ENCODE results near the gene BAG5. TPM values are rescaled to one million over a fixed set of nuclear protein-coding genes. Genes with fewer than 3 reads are reported as not detected.
A peak's percentile ranks its signal among the peaks of the same experiment; 100 is the strongest.

The BAG5 gene
- total RNA-seq, 1 experiment from 2014 or later: 32.6 TPM

- peaks cover 10% of the 10 kb centered on the region for H3K4me1 ChIP-seq (ENCODE audit: low read length)
- no peaks in the 10 kb centered on the region for H3K9me3 ChIP-seq (ENCODE audit: low read length)
- no peak overlapping the region for H3K27ac ChIP-seq (ENCODE audit: low read length)
- H3K79me2 ChIP-seq (ENCODE audit: low read length): no peaks in the 10 kb centered on the region
- no peak for DNase-seq
- H2AFZ ChIP-seq (ENCODE audit: low read length): no peak overlapping the region
- no peak overlapping the region for H3K4me2 ChIP-seq (ENCODE audit: low read depth, low read length, poor library complexity, severe bottlenecking)
- H3K9me2 ChIP-seq (replicated peaks; ENCODE audit: insufficient read depth, low read length): no peaks in the 10 kb centered on the region
- no peak overlapping the region for H3K9ac ChIP-seq (ENCODE audit: low read length)
- H4K20me1 ChIP-seq (ENCODE audit: insufficient read depth, low read depth, low read length): peaks cover 37% of the 10 kb centered on the region; the same call in 1 of the 2 replicates
- H3K36me3 ChIP-seq (ENCODE audit: insufficient read depth, low read length): no peaks in the 10 kb centered on the region
- H3K27me3 ChIP-seq (ENCODE audit: low read length): no peaks in the 10 kb centered on the region
- H3K4me3 ChIP-seq (ENCODE audit: low read length): no peak overlapping the region
These were observed 20.5 kb downstream of the BAG5 start for GRCh38 chr14:103541709-103542604.

- Histone ChIP-seq H3K4me2 (ENCODE audit: low read depth, low read length, poor library complexity, severe bottlenecking) (no peak overlapping the region), H3K27ac (ENCODE audit: low read length) (no peak overlapping the region), H3K79me2 (ENCODE audit: low read length) (no peaks in the 10 kb centered on the region), H3K27me3 (ENCODE audit: low read length) (no peaks in the 10 kb centered on the region), H3K4me3 (ENCODE audit: low read length) (no peak overlapping the region), H3K36me3 (ENCODE audit: insufficient read depth, low read length) (no peaks in the 10 kb centered on the region), H3K9me2 (replicated peaks; ENCODE audit: insufficient read depth, low read length) (no peaks in the 10 kb centered on the region), H3K9ac (ENCODE audit: low read length) (no peak overlapping the region), H3K9me3 (ENCODE audit: low read length) (no peaks in the 10 kb centered on the region), H3K4me1 (ENCODE audit: low read length) (peaks cover 10% of the 10 kb centered on the region), H4K20me1 (ENCODE audit: insufficient read depth, low read depth, low read length) (peaks cover 35% of the 10 kb centered on the region; the same call in 1 of the 2 replicates), H2AFZ (ENCODE audit: low read length) (no peak overlapping the region)
- no peak for DNase-seq
These were observed 21.4 kb downstream of the BAG5 start for GRCh38 chr14:103540821-103541708.

GRCh38 chr14:103539056-103539825 is 23.2 kb downstream of the BAG5 start:
- Histone ChIP-seq H3K79me2 (ENCODE audit: low read length) (no peaks in the 10 kb centered on the region), H3K9me2 (replicated peaks; ENCODE audit: insufficient read depth, low read length) (no peaks in the 10 kb centered on the region), H3K4me1 (ENCODE audit: low read length) (peaks cover 10% of the 10 kb centered on the region), H3K4me3 (ENCODE audit: low read length) (no peak overlapping the region), H3K4me2 (ENCODE audit: low read depth, low read length, poor library complexity, severe bottlenecking) (no peak overlapping the region), H3K9ac (ENCODE audit: low read length) (no peak overlapping the region), H2AFZ (ENCODE audit: low read length) (no peak overlapping the region), H4K20me1 (ENCODE audit: insufficient read depth, low read depth, low read length) (peaks cover 30% of the 10 kb centered on the region; the same call in 1 of the 2 replicates), H3K36me3 (ENCODE audit: insufficient read depth, low read length) (no peaks in the 10 kb centered on the region), H3K27me3 (ENCODE audit: low read length) (no peaks in the 10 kb centered on the region), H3K27ac (ENCODE audit: low read length) (no peak overlapping the region), H3K9me3 (ENCODE audit: low read length) (no peaks in the 10 kb centered on the region)
- DNase-seq: peak; percentile 80

- Histone ChIP-seq H2AFZ (ENCODE audit: low read length) (no peak overlapping the region), H3K4me2 (ENCODE audit: low read depth, low read length, poor library complexity, severe bottlenecking) (no peak overlapping the region), H3K4me3 (ENCODE audit: low read length) (no peak overlapping the region), H3K79me2 (ENCODE audit: low read length) (no peaks in the 10 kb centered on the region), H4K20me1 (ENCODE audit: insufficient read depth, low read depth, low read length) (peaks cover 30% of the 10 kb centered on the region; the same call in 1 of the 2 replicates), H3K9ac (ENCODE audit: low read length) (no peak overlapping the region), H3K27ac (ENCODE audit: low read length) (no peak overlapping the region), H3K36me3 (ENCODE audit: insufficient read depth, low read length) (no peaks in the 10 kb centered on the region), H3K9me3 (ENCODE audit: low read length) (no peaks in the 10 kb centered on the region), H3K4me1 (ENCODE audit: low read length) (peaks cover 10% of the 10 kb centered on the region), H3K9me2 (replicated peaks; ENCODE audit: insufficient read depth, low read length) (no peaks in the 10 kb centered on the region), H3K27me3 (ENCODE audit: low read length) (no peaks in the 10 kb centered on the region)
- DNase-seq: peak; percentile 49
These were observed 24.0 kb downstream of the BAG5 start for GRCh38 chr14:103538291-103539055.

GRCh38 chr14:103537175-103537990 is 25.1 kb downstream of the BAG5 start:
- H3K4me3 ChIP-seq (ENCODE audit: low read length): no peak overlapping the region
- no peaks in the 10 kb centered on the region for H3K27me3 ChIP-seq (ENCODE audit: low read length)
- H3K27ac ChIP-seq (ENCODE audit: low read length): no peak overlapping the region
- H3K9me2 ChIP-seq (replicated peaks; ENCODE audit: insufficient read depth, low read length): no peaks in the 10 kb centered on the region
- H4K20me1 ChIP-seq (ENCODE audit: insufficient read depth, low read depth, low read length): peaks cover 23% of the 10 kb centered on the region; the same call in 1 of the 2 replicates
- H3K4me2 ChIP-seq (ENCODE audit: low read depth, low read length, poor library complexity, severe bottlenecking): no peak overlapping the region
- no peak overlapping the region for H2AFZ ChIP-seq (ENCODE audit: low read length)
- no peak overlapping the region for H3K9ac ChIP-seq (ENCODE audit: low read length)
- no peaks in the 10 kb centered on the region for H3K79me2 ChIP-seq (ENCODE audit: low read length)
- peaks cover 2% of the 10 kb centered on the region for H3K4me1 ChIP-seq (ENCODE audit: low read length)
- no peaks in the 10 kb centered on the region for H3K9me3 ChIP-seq (ENCODE audit: low read length)
- H3K36me3 ChIP-seq (ENCODE audit: insufficient read depth, low read length): no peaks in the 10 kb centered on the region
- peak; percentile 52 for DNase-seq

- Histone ChIP-seq H3K9me2 (replicated peaks; ENCODE audit: insufficient read depth, low read length) (no peaks in the 10 kb centered on the region), H3K4me2 (ENCODE audit: low read depth, low read length, poor library complexity, severe bottlenecking) (no peak overlapping the region), H3K79me2 (ENCODE audit: low read length) (0 out of 2 replicates have a peak, but pooled peaks cover under 1% of the 10 kb centered on the region), H3K36me3 (ENCODE audit: insufficient read depth, low read length) (no peaks in the 10 kb centered on the region), H3K27ac (ENCODE audit: low read length) (no peak overlapping the region), H3K9me3 (ENCODE audit: low read length) (no peaks in the 10 kb centered on the region), H4K20me1 (ENCODE audit: insufficient read depth, low read depth, low read length) (peaks cover 16% of the 10 kb centered on the region; the same call in 1 of the 2 replicates), H3K4me3 (ENCODE audit: low read length) (no peak overlapping the region), H3K4me1 (ENCODE audit: low read length) (no peaks in the 10 kb centered on the region), H3K9ac (ENCODE audit: low read length) (no peak overlapping the region), H3K27me3 (ENCODE audit: low read length) (no peaks in the 10 kb centered on the region), H2AFZ (ENCODE audit: low read length) (no peak overlapping the region)
- DNase-seq: no peak
These were observed 25.8 kb downstream of the BAG5 start for GRCh38 chr14:103536693-103537092.

Measured in Karpas-422 (cell line).